ENCODE measurements around the gene LRP3.
A peak's percentile ranks its signal among the peaks of the same experiment; 100 is the strongest.
"Not testable (repeated sequence)": the region's sequence is repeated elsewhere in the genome, so short reads cannot be mapped to it uniquely, and the experiment has no call there.

Gene LRP3

DNA sequence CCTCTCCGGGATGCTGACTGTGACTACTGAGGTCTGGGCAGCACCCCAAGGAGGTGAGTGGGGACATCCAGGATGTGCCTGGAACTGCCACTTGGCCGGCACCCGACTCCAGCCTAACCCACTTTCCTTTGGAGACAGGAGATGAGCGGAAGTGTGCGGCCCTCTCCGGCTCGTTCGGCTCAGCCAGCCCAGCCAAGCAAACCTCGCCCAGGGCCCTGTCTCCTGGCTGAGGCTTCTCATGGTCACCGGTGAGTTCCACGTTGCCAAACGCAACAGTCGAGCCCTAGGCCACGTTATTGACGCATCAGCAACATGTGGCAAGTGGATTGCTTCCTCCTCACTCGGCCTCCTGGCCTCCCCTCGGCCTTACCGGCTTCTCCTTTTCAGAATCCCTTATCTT, 26.0 kb downstream of the LRP3 start:
- DNase-seq = no peak

DNA sequence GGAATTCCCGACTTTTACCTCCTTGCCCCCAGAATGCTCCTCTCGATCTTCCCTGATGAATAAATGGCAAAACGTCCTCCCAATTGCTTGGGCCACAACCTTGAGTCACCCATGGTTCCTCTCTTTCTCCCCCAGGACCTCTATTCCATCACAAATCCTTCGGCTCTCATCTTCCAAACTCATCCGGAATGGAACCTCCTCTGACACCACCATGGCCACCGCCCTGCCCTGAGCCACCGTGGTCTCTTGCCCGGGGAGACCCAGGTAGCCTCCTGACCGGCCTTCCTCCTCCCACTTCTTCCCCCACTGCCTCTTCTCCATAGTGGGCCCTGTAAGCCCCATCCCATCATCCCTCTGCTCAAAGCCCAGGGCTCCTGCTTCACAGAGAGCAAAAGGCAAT, 26.6 kb downstream of the LRP3 start:
- DNase-seq = no peak

DNA sequence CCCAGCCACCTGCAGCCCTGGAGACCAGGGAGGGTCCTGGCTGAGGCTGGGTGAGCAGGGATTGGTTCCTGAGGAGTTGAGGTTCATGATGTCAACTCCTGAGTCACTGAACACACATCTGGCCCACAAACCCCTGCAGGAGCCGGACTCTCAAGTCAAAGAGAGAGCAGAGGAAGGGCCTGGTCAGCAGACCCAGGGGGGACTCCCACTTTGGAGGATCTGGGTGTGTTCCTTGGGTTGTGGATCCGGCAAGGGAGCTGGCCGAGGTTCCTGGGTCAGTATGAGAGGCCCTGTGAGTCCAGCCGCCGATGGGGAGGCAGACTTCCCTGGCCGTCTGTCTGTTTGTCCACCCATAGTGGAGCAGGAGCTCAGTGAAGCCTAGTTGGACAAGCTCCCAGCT, 27.5 kb downstream of the LRP3 start:
- no peak for DNase-seq

DNA sequence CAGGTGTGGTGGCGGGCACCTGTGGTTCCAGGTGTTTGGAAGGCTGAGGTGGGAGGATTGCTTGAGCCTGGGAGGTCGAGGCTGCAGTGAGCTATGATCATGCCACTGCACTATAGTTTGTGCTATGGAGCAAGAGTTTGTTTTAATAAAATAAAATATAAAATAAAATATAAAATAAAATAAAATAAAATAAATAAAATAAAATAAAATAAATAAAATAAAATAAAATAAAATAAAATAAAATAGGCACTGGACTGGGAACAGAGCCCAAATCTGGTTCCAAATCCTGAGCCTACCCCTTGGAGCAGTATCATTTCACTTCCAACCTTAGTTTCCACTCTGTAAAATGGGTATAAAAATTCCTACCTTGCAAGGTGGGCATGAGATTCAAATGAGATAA, 28.1 kb downstream of the LRP3 start:
- DNase-seq = not testable (repeated sequence)

- no peak for DNase-seq
Measured at GRCh38 chr19:33224694-33225457, 30.7 kb downstream of the LRP3 start.

GRCh38 chr19:33225458-33225926, 31.4 kb downstream of the LRP3 start, which contains the start of gene SLC7A10:
TSS of gene SLC7A10 (minus strand) at chr19:33225850. CDS start at chr19:33225703, 147 bp downstream.
- DNase-seq = no peak

DNA sequence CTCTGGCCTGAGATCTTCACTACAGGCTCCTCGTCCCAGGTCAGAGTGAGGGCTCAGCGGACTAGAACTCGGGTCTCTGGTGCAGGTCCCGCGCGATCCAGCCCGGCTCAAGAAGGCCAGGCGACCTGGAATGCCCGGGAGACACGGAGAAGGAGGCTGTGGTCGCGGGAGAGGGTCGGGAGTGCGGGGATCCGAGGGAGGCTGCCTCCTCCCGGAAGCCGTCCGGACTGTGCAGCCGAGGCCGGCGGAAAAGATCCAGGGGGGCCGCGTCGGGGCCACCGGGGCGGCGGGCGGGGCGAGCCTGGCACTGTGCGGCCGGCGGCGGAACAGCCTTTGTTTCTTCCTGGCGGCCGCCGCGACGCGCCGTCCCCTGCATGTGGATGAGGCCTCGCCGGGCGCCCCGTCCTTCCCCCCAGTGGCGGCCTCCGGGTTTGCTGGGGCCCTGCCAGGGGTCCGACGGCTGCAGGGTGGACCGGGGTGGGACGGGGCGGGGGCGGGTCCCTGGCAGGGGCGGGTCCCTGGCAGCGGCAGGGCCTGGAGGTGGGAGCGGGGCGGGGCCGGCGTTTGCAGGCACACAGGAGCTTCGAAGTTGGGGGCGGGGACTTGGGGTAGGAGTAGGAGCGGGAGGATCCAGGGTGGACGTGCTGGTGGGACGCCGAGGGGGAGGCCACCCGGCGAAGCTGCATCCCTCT, 32.6 kb downstream of the LRP3 start:
- peak; percentile 34 for DNase-seq

- DNase-seq = no peak
Measured at GRCh38 chr19:33227242-33227650, 33.1 kb downstream of the LRP3 start.

- DNase-seq = no peak
Measured at GRCh38 chr19:33227870-33228599, 33.9 kb downstream of the LRP3 start.

GRCh38 chr19:33229962-33230361, 35.8 kb downstream of the LRP3 start:
- no peak for DNase-seq

GRCh38 chr19:33231511-33231910, 37.4 kb downstream of the LRP3 start:
- DNase-seq = no peak

- no peak for DNase-seq
Measured at GRCh38 chr19:33232656-33233055, 38.5 kb downstream of the LRP3 start.

DNA sequence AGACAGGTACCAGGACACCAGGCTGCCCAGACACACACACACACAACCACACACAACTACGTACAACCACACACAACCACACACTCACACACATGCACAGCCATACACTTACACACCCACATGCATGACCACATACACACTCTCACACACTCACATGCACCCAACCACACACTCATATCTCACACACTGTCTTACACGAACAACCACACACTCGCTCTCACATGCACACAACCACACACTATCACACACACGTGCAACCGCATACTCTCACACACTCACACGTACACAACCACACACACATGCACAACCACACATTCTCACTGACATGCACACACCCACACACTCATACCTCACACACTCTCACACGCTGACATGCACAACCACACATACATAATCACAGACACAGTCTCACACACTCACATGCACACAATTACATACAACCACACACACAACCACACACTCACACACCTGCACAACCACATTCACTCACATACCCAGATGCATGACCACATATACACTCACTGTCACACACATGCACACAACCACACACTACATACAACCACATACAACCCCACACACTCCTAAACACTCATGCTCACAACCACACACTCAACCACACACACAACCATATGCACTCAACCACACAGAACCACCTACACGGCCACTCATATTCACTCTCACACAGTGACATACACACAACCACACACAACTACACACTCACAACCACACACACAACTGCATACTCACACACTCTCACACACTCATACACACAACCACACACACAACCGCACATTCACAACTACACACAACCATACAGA, 39.1 kb downstream of the LRP3 start:
- no peak for DNase-seq

DNA sequence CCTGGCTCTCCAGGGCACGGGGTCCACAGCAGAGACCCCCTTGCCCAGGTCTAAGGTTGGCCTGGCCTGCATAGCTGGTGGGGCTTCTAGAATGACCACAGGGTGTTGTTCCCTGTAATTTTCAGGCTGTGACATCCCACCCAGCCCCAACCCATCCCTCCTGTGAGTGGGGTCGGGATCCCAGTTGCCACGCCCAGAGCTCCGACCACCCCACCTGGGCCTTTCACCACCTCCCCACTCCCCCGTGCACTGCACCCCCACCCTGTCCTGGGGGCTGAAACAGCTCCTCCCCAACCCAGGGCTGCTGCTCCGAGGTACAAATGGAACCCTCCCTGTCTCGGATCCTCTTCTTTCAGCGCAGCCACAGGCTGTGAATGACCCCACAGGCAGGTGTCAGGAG, 40.0 kb downstream of the LRP3 start:
- no peak for DNase-seq

DNA sequence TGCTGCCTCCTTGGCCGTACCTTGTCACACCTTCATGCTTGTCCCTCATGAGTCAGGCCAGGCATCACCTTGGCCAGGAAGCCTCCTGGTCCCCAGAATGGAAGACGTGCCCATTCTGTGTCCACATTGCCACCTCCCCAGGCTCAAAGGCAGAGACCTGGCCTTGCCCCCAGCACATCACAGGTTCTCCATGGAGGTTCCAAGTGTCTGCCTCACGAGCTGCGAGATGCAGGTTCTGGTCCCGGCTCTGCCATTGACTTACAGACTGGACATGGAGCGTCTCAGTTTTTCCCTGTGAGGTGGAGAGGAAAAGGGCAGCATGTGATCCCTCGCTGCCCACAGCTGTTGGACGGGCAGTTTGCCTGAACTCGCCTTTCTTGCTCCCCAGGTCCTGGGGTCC, 40.6 kb downstream of the LRP3 start:
- DNase-seq = no peak

- DNase-seq = peak; percentile 53
Measured at GRCh38 chr19:33235269-33235995, 41.3 kb downstream of the LRP3 start.

- DNase-seq = no peak
Measured at GRCh38 chr19:33235996-33236350, 41.8 kb downstream of the LRP3 start.

DNA sequence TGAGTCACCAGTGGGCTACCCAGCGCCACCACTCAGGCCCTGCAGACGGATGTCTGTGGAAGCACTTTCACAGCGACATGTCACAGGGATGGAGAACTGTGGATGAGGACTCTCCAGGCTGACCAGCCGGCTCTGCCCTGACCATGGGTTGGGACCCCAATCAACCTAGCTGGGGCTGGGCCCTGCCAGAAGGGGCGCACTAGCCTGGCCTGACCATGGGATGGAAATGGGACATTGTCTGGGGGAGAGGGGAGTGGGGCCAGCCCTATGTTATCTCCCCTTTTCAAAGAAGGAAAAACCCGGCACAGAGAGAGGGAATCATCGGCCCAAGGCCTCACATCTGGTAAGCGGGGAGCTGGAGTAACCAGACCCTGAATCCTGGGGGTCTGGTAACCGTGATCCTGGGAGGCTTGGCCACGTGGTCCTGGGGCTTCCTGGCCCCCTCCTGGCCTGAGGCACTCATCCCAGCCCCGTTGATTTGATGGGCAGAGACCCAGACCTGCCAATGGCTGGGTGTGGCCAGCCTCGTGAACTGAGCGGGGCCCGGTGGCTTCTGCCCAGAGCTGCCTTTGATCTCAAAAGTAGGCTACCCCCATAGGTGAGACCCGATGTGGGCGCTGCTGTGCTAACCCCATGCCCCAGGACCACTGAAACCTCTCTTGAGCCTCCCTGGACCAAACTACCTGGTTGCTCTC, 42.7 kb downstream of the LRP3 start:
- DNase-seq = no peak

DNA sequence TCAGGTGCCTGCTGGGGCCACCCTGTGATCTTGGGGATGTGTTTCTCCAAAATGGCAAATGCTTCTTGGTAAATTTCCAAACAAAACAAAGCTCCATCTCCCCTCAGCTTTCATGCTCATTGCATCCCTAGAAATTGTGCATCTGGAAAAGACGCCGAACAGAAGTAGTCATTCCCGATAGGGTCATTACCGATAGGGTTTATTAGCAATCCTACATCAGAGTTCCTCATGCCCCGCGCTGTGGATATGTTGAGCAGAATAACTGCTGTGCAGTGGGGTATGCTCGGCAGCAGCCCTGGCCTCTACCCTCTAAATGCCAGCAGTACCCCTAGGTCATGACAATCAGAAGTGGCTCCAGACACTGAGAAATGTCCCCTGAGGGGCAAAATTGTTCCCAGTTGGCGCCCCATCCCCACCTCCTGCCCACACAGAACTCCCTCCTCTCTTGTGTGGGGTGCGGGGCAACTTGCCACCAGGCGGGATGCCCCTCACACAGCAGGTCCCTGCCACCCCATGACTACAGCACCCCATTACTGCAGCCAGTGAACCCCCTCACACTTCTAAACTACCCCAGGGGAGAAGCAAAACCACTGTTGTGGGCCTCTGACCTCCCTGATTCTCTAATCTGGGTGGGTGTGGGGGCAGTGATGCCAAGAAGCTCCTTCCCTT, 44.5 kb downstream of the LRP3 start:
- DNase-seq = no peak

GRCh38 chr19:33239223-33239975, 45.3 kb downstream of the LRP3 start:
- no peak for DNase-seq

Data from NCI-H526 treated with DMSO at 0.1 percent for 48 hours (cell line).